ENCODE results near the gene FADD. TPM values are rescaled to one million over a fixed set of nuclear protein-coding genes. Genes with fewer than 3 reads are reported as not detected.

FADD gene
- total RNA-seq, 1 experiment from 2014 or later, result 40.2 TPM

GRCh38 chr11:70174547-70175235, 28.4 kb upstream of the FADD start:
- no peak overlapping the region for H3K27ac Mint-ChIP-seq (ENCODE audit: unreplicated experiment)
- intact Hi-C loops (cut with micrococcal nuclease; ENCODE audit: unreplicated experiment), result no loop called here
- no peak for TF ChIP-seq CTCF (IDR thresholded peaks at IDR 0.05; ENCODE audit: unreplicated experiment)

DNA sequence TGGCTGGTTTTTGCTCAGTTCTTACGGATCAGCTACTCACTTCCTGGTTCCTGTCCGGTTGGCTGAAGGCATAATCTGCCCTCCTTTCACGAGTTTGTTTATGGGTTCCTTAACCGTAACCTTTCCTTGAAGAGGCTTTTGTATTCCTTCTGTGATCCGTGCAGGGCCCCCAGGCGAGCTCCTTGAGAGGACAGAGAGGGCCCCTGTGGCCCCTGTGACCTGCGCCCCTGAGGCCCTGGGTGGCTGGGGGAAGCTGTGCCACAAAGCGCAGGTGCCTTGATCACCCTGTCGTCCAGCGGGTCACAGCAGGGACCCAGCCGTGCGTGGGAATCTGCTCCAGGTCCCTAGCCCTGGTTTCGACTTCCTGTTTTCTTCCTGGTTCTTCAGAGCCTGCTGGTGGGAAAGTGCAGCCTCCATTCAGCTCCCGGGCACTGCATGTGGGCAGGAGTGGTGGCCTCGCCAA, 27.8 kb upstream of the FADD start:
- intact Hi-C loops (cut with micrococcal nuclease; ENCODE audit: unreplicated experiment), result no loop called here
- DNase-seq, result no peak
- Mint-ChIP-seq H3K27ac (ENCODE audit: unreplicated experiment) (no peak overlapping the region), H3K9me3 (ENCODE audit: low read depth, unreplicated experiment) (no peaks in the 10 kb centered on the region), H3K27me3 (ENCODE audit: unreplicated experiment) (no peaks in the 10 kb centered on the region), H3K4me1 (ENCODE audit: low read depth, unreplicated experiment) (no peaks in the 10 kb centered on the region), H3K36me3 (ENCODE audit: insufficient read depth, unreplicated experiment) (no peaks in the 10 kb centered on the region), H3K4me3 (ENCODE audit: low read depth, unreplicated experiment) (no peak overlapping the region)
- BruUV-seq (replicated peaks), result no TSS peak
- no peak for TF ChIP-seq CTCF (IDR thresholded peaks at IDR 0.05; ENCODE audit: unreplicated experiment)
- CTCF ChIA-PET, result interaction anchor here (0.6 kb wide), 2 partner anchors 116 to 259 kb away, joined by 3 to 4 read pairs; no protein-coding TSS in a partner anchor

More at GRCh38 chr11:70174547-70175235, 28.4 kb upstream of the FADD start:
- H3K9me3 Mint-ChIP-seq (ENCODE audit: low read depth, unreplicated experiment), result no peaks in the 10 kb centered on the region
- no peak for DNase-seq
- H3K4me1 Mint-ChIP-seq (ENCODE audit: low read depth, unreplicated experiment), result no peaks in the 10 kb centered on the region
- BruUV-seq (replicated peaks), result no TSS peak
- H3K4me3 Mint-ChIP-seq (ENCODE audit: low read depth, unreplicated experiment), result no peak overlapping the region
- H3K27me3 Mint-ChIP-seq (ENCODE audit: unreplicated experiment), result no peaks in the 10 kb centered on the region
- CTCF ChIA-PET, result interaction anchor here (0.6 kb wide), 2 partner anchors 116 to 258 kb away, joined by 3 to 4 read pairs; no protein-coding TSS in a partner anchor
- H3K36me3 Mint-ChIP-seq (ENCODE audit: insufficient read depth, unreplicated experiment), result no peaks in the 10 kb centered on the region

DNA sequence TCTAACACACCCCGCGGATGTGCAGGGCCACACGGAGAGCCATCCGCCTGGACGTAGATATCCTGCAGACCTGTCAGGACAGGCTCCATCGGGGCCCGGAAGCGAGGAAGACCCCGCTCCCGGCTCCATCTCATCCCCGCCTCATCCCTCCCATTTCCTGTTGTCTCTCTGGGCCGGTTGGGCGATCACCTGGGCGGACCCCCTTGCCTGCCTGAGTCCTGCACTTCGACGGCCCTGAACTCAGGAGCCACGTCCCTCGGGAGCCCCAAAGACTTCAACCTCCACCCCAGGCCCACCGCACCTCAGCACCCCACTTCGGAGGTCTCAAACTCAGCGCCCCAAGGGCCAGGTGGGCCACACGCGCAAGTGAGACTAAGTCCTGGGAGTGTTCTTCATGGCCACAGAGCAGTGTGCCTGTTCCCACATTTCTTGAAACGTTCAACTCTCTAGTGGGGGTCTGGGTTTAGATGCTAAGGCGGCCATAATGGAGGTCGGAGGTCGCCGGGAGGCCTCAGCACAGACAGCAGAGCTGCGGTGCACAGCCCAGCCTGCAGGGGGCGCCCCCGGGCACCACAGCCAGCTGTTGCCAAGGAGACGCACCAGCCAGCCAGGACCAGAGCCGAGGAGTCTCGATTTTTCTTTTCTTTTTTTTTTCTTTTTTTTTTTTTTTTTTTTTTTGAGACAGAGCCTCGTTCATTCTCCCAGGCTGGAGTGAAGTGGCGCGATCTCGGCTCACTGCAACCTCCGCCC, 26.0 kb upstream of the FADD start:
- intact Hi-C loops (cut with micrococcal nuclease; ENCODE audit: unreplicated experiment), result no loop called here
- DNase-seq, result peak; percentile 55
- Mint-ChIP-seq H3K27me3 (ENCODE audit: unreplicated experiment) (no peaks in the 10 kb centered on the region), H3K36me3 (ENCODE audit: insufficient read depth, unreplicated experiment) (no peaks in the 10 kb centered on the region), H3K27ac (ENCODE audit: unreplicated experiment) (no peak overlapping the region), H3K4me1 (ENCODE audit: low read depth, unreplicated experiment) (no peaks in the 10 kb centered on the region), H3K9me3 (ENCODE audit: low read depth, unreplicated experiment) (no peaks in the 10 kb centered on the region), H3K4me3 (ENCODE audit: low read depth, unreplicated experiment) (no peak overlapping the region)
- peak; percentile 69 for TF ChIP-seq CTCF (IDR thresholded peaks at IDR 0.05; ENCODE audit: unreplicated experiment)
- CTCF ChIA-PET, result interaction anchor here (0.7 kb wide), 2 partner anchors 337 to 1807 kb away, joined by 4 to 5 read pairs; no protein-coding TSS in a partner anchor
- no TSS peak for BruUV-seq (replicated peaks)

DNA sequence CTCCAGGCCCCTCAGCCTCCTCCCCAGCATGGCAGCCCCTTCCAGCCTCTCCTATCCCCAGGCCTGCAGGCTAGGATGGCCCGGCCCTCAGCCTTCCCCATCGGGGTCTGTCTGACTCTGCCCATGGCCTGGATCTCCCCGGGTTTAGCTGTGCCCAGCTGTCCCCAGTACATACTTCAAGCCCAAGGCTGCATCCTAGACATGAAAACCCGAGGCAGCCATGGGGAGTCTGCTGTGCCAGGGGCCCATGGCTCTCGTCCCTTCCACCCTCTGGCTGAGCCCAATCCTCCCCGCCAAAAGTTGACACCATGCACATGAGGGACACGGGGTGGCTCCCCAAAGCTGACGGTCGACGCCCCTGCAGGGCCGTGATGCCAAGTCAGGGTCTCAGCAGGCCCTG, 22.2 kb upstream of the FADD start:
- no peaks in the 10 kb centered on the region for H3K36me3 Mint-ChIP-seq (ENCODE audit: insufficient read depth, unreplicated experiment)
- intact Hi-C loops (cut with micrococcal nuclease; ENCODE audit: unreplicated experiment), result no loop called here
- H3K9me3 Mint-ChIP-seq (ENCODE audit: low read depth, unreplicated experiment), result no peaks in the 10 kb centered on the region
- no peak overlapping the region for H3K27ac Mint-ChIP-seq (ENCODE audit: unreplicated experiment)
- BruUV-seq (replicated peaks), result no TSS peak
- no peaks in the 10 kb centered on the region for H3K27me3 Mint-ChIP-seq (ENCODE audit: unreplicated experiment)
- H3K4me3 Mint-ChIP-seq (ENCODE audit: low read depth, unreplicated experiment), result no peak overlapping the region
- CTCF ChIA-PET, result no interaction called here
- H3K4me1 Mint-ChIP-seq (ENCODE audit: low read depth, unreplicated experiment), result no peaks in the 10 kb centered on the region
- TF ChIP-seq CTCF (IDR thresholded peaks at IDR 0.05; ENCODE audit: unreplicated experiment), result no peak
- DNase-seq, result no peak

Data from Calu3 (cell line).